Sigmoid colon (tissue), 7 donors: ENCODE results near the gene DGKA. TPM values are rescaled to one million over a fixed set of nuclear protein-coding genes. Genes with fewer than 3 reads are reported as not detected.
"Not testable (repeated sequence)": the region's sequence is repeated elsewhere in the genome, so short reads cannot be mapped to it uniquely, and the experiment has no call there.

Experiments
- DNase-seq: peaks from one replicate; pipeline ENCODE4 v3.0.0-alpha.2; 2019
- H3K27ac ChIP-seq, 4 donors: fragments of 200-600 bp; sonication (generic); one replicate each; pipeline ENCODE4 v1.5.1; 2016 to 2019; ENCODE audit warnings: mild to moderate bottlenecking in 1 of 4
- H3K27me3 ChIP-seq, 3 donors: fragments of 200-600 bp; sonication (generic); one replicate each; pipeline ENCODE4 v1.5.1; 2019; ENCODE audit warnings: mild to moderate bottlenecking in 1 of 3
- H3K36me3 ChIP-seq, 4 donors: fragments of 200-600 bp; sonication (generic); one replicate each; pipeline ENCODE4 v1.5.1; 2016 to 2019
- H3K4me1 ChIP-seq, 4 donors: fragments of 200-600 bp; sonication (generic); one replicate each; pipeline ENCODE4 v1.5.1; 2017 to 2019
- H3K4me3 ChIP-seq, 4 donors: fragments of 200-600 bp; sonication (generic); one replicate each; pipeline ENCODE4 v1.5.1; 2017 to 2019; ENCODE audit warnings: mild to moderate bottlenecking in 2 of 4, moderate library complexity in 1 of 4
- H3K9me3 ChIP-seq, 4 donors: fragments of 200-600 bp in 3 of 4; sonication (generic) in 3 of 4; one replicate each; pipeline versions ENCODE4 v1.5.1 to v1.6.1; 2013 to 2019
- CTCF ChIP-seq, 4 experiments: fragments of 450-650 bp in 3 of 4; fragments of 200-600 bp in 1 of 4; IDR thresholded peaks; one replicate each; pipeline ENCODE4 v1.5.1; 2016 to 2019; ENCODE audit warnings: antibody characterized with exemption in 4 of 4, mild to moderate bottlenecking in 3 of 4, moderate library complexity in 2 of 4
- EP300 ChIP-seq, 4 donors: sonication (generic); formaldehyde crosslinking; IDR thresholded peaks; one replicate each; pipeline ENCODE4 v1.6.1; 2017; ENCODE audit warnings: antibody characterized with exemption in 4 of 4
- POLR2A ChIP-seq, 2 donors: fragments of 450-650 bp; IDR thresholded peaks; one replicate each; pipeline ENCODE4 v1.6.1; 2016; ENCODE audit warnings: antibody characterized with exemption in 2 of 2, mild to moderate bottlenecking in 2 of 2, moderate library complexity in 2 of 2
- POLR2AphosphoS5 ChIP-seq, 4 donors: sonication (generic); formaldehyde crosslinking; IDR thresholded peaks; one replicate each; pipeline ENCODE4 v1.6.1; 2017; ENCODE audit warnings: antibody characterized with exemption in 4 of 4
- WGBS, 2 donors: extraction: QIAGEN DNeasy Blood & Tissue Kit; methylation state at CpG; one replicate each; pipeline ENCODE4 v1.1.7; 2013; 5-methylcytosine and 5-hydroxymethylcytosine counted together
- intact Hi-C: fragments of 100-400 bp; cut with DNase I; formaldehyde crosslinking; loops from one replicate; pipeline ENCODE4 v1.15.1; 2023
- polyA plus RNA-seq, 3 donors: library from polyadenylated mRNA; stranded (reverse); fragments of 200-250 nt; gene quantifications; one replicate each; pipeline ENCODE4 v1.2.3, GENCODE V29; 2013
- total RNA-seq, 4 donors: library from RNA; depleted of rRNA; stranded (reverse); fragments of >200 nt; gene quantifications; one replicate each; pipeline ENCODE4 v1.1.0, GENCODE V29; 2016
- donor health status: healthy with polysubstance abuse.
- donor health status: Bipolar disorder and iron deficiency.
- donor health status: healthy.

The DGKA gene
- total and polyA plus RNA-seq, 7 donors = 21.4 to 97.8 (median 44.4) TPM

- peak; percentile 82 for DNase-seq
Measured at GRCh38 chr12:55974308-55974730, 43.4 kb downstream of the DGKA start.

GRCh38 chr12:55978393-55978792 is 47.4 kb downstream of the DGKA start:
- H3K36me3 ChIP-seq = peaks cover 0 to 29% (median 9%) of the 10 kb centered on the region in 4 donors
- TF ChIP-seq POLR2AphosphoS5 (IDR thresholded peaks at IDR 0.05) (no peak), CTCF (IDR thresholded peaks at IDR 0.05) (no peak), EP300 (IDR thresholded peaks at IDR 0.05) (no peak), POLR2A (IDR thresholded peaks at IDR 0.05) (no peak)
- H3K27ac ChIP-seq = no peak overlapping the region
- no peaks in the 10 kb centered on the region for H3K9me3 ChIP-seq
- intact Hi-C loops = no loop called here
- H3K4me1 ChIP-seq = peaks cover 0 to 45% (median 28%) of the 10 kb centered on the region in 4 donors
- WGBS, 2 donors = 96 to 99% methylated on average over 7 of the region's 7 CpGs
- no peak for DNase-seq
- no peaks in the 10 kb centered on the region for H3K27me3 ChIP-seq
- no peak overlapping the region for H3K4me3 ChIP-seq

More at GRCh38 chr12:55974308-55974730, 43.4 kb downstream of the DGKA start:
- 0 to 1% methylated on average over 15 of the region's 15 CpGs for WGBS, 2 donors
- Histone ChIP-seq H3K4me1 (peaks cover 0 to 51% (median 34%) of the 10 kb centered on the region in 4 donors), H3K9me3 (no peaks in the 10 kb centered on the region), H3K27ac (peak overlapping the region; percentile 93 to 99 (median 96)), H3K36me3 (peaks cover 0 to 11% (median 0%) of the 10 kb centered on the region in 4 donors), H3K4me3 (peak overlapping the region; percentile 84 to 100 (median 92)), H3K27me3 (no peaks in the 10 kb centered on the region)
- intact Hi-C loops = loop anchor here (1.0 kb wide), 1 partner anchor 22 kb away; no protein-coding TSS in a partner anchor
- TF ChIP-seq EP300 (IDR thresholded peaks at IDR 0.05) (no peak), CTCF (IDR thresholded peaks at IDR 0.05) (no peak), POLR2AphosphoS5 (IDR thresholded peaks at IDR 0.05) (no peak), POLR2A (IDR thresholded peaks at IDR 0.05) (no peak)

- intact Hi-C loops = no loop called here
- Histone ChIP-seq H3K4me3 (no peak overlapping the region), H3K36me3 (peaks cover 0 to 35% (median 11%) of the 10 kb centered on the region in 4 donors), H3K4me1 (peaks cover 0 to 45% (median 28%) of the 10 kb centered on the region in 4 donors), H3K27me3 (no peaks in the 10 kb centered on the region), H3K27ac (no peak overlapping the region), H3K9me3 (no peaks in the 10 kb centered on the region)
- TF ChIP-seq POLR2A (IDR thresholded peaks at IDR 0.05) (no peak), POLR2AphosphoS5 (IDR thresholded peaks at IDR 0.05) (no peak), CTCF (IDR thresholded peaks at IDR 0.05) (no peak), EP300 (IDR thresholded peaks at IDR 0.05) (no peak)
- no peak for DNase-seq
- 95 to 97% methylated on average over 3 of the region's 3 CpGs for WGBS, 2 donors
Measured at GRCh38 chr12:55979069-55979468, 48.1 kb downstream of the DGKA start.

GRCh38 chr12:55981882-55982281 is 50.9 kb downstream of the DGKA start:
- DNase-seq, intact Hi-C loops, H3K9me3 ChIP-seq, H3K4me3 ChIP-seq, H3K27me3 ChIP-seq, H3K27ac ChIP-seq: not testable (repeated sequence)
- Histone ChIP-seq H3K4me1 (peaks cover 0 to 24% (median 5%) of the 10 kb centered on the region in 4 donors), H3K36me3 (peaks cover 5 to 60% (median 26%) of the 10 kb centered on the region in 4 donors)
- WGBS, 2 donors = 70 to 81% methylated on average over 5 of the region's 5 CpGs

- H3K9me3 ChIP-seq = no peaks in the 10 kb centered on the region
- no peak for TF ChIP-seq EP300 (IDR thresholded peaks at IDR 0.05)
- no peak for TF ChIP-seq CTCF (IDR thresholded peaks at IDR 0.05)
- no peak for TF ChIP-seq POLR2AphosphoS5 (IDR thresholded peaks at IDR 0.05)
- TF ChIP-seq POLR2A (IDR thresholded peaks at IDR 0.05) = no peak
- WGBS, 2 donors = 61 to 84% methylated on average over 3 of the region's 3 CpGs
- no peak for DNase-seq
- H3K27me3 ChIP-seq = no peaks in the 10 kb centered on the region
- no peak overlapping the region for H3K27ac ChIP-seq
- peaks cover 0 to 18% (median 2%) of the 10 kb centered on the region in 4 donors for H3K4me1 ChIP-seq
- no peak overlapping the region for H3K4me3 ChIP-seq
- peaks cover 10 to 62% (median 29%) of the 10 kb centered on the region in 4 donors for H3K36me3 ChIP-seq
- intact Hi-C loops = no loop called here
Measured at GRCh38 chr12:55982319-55982936, 51.5 kb downstream of the DGKA start.
